Measurements from ENCODE around the gene CD46. TPM values are rescaled to one million over a fixed set of nuclear protein-coding genes. Genes with fewer than 3 reads are reported as not detected.
A peak's percentile ranks its signal among the peaks of the same experiment; 100 is the strongest.

The CD46 gene
- total and polyA plus RNA-seq, 10 donors, result 63.4 to 218 (median 185) TPM

DNA sequence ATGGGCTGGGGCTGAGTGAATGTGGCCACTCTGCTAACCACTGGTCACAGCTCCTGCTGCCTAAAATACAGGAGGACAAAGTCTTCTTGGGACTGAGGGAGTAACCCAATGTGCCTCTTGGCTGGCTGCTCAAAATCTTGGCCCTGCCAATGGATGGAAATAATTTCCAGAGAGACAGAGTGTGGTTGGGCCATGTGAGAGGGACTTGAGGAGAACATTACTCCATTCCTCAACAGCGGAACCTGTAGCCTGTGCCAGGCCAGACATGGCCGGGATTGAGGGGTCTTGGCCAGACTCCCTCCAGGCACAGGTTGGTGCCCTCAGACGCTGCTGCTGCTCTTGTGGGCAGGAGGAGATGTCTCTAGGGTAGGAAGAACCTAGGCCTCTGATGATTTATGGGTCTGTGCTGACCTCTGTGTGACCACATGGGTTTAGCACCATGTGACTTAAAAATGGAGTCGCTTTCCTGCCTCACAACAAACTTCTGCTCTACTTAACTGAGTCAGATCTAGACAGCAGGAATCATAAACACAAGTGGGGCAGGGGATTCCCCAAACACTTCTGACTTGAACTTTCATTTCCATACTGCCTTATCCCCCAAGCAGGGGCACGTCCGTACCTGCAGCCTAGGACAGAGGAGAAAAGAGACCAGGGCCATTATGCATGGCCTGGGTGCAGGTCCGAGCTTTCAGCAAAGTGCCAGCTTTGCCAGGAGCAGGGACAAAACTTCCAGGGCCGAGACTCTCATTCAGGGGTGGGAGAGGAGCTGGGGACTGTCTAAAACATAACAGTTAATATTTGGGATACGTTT, 79.9 kb downstream of the CD46 start:
- DNase-seq, result no peak
- intact Hi-C loops (cut with DNase I; ENCODE audit: low total_unique reads), result loop anchor here (5.0 kb wide), 1 partner anchor 131 kb away; no protein-coding TSS in a partner anchor
- Histone ChIP-seq H3K36me3 (peaks cover 0 to 22% (median 2%) of the 10 kb centered on the region in 6 donors), H3K27me3 (replicated peaks in 1 of 7) (no peaks in the 10 kb centered on the region), H3K27ac (peak overlapping the region; percentile 50 to 98 (median 78)), H3K4me3 (no peak overlapping the region), H3K9me3 (no peaks in the 10 kb centered on the region), H3K4me1 (peaks cover 66 to 100% (median 88%) of the 10 kb centered on the region in 6 donors)
- WGBS, 5 donors, result 39 to 50% (median 42%) methylated on average over 9 of the region's 9 CpGs
- TF ChIP-seq POLR2AphosphoS5 (IDR thresholded peaks at IDR 0.05), result peak in 1 of 3 donors; percentile 35
- TF ChIP-seq, protein P1, sequence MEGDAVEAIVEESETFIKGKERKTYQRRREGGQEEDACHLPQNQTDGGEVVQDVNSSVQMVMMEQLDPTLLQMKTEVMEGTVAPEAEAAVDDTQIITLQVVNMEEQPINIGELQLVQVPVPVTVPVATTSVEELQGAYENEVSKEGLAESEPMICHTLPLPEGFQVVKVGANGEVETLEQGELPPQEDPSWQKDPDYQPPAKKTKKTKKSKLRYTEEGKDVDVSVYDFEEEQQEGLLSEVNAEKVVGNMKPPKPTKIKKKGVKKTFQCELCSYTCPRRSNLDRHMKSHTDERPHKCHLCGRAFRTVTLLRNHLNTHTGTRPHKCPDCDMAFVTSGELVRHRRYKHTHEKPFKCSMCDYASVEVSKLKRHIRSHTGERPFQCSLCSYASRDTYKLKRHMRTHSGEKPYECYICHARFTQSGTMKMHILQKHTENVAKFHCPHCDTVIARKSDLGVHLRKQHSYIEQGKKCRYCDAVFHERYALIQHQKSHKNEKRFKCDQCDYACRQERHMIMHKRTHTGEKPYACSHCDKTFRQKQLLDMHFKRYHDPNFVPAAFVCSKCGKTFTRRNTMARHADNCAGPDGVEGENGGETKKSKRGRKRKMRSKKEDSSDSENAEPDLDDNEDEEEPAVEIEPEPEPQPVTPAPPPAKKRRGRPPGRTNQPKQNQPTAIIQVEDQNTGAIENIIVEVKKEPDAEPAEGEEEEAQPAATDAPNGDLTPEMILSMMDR (IDR thresholded peaks at IDR 0.05 in 8 of 11, conservative IDR thresholded peaks at IDR 0.05 in 3 of 11), result no peak
- no peak for TF ChIP-seq POLR2A (IDR thresholded peaks at IDR 0.05)

DNA sequence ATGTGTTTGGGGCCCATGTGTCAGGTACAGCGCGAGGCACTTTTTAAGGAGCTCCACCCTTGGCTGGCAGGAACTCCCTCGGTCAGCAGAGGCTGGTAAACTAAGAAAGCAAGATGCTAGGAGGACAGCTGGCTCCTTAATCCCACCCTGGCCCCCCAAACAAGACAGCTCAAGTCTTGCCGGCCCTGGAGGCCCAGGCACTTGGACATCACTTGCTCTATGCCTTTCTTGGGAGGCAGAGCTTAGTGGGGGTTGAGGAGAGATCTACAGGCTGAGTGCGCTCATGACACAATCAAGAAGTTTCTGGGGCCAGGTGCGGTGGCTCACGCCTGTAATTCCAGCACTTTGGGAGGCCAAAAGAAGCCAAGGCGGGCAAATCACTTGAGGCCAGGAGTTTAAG, 80.9 kb downstream of the CD46 start:
- no peaks in the 10 kb centered on the region for H3K27me3 ChIP-seq (replicated peaks in 1 of 7)
- peaks cover 63 to 100% (median 86%) of the 10 kb centered on the region in 6 donors for H3K4me1 ChIP-seq
- no peak overlapping the region for H3K4me3 ChIP-seq
- H3K27ac ChIP-seq, result peak overlapping the region; percentile 44 to 98 (median 78)
- H3K36me3 ChIP-seq, result peaks cover 0 to 31% (median 2%) of the 10 kb centered on the region in 6 donors
- TF ChIP-seq, protein P1 (IDR thresholded peaks at IDR 0.05 in 8 of 11, conservative IDR thresholded peaks at IDR 0.05 in 3 of 11), result no peak
- TF ChIP-seq POLR2A (IDR thresholded peaks at IDR 0.05) (no peak), POLR2AphosphoS5 (IDR thresholded peaks at IDR 0.05) (no peak)
- no peak for DNase-seq
- 91 to 99% (median 93%) methylated on average over 7 to 8 of the region's 8 CpGs for WGBS, 5 donors
- no peaks in the 10 kb centered on the region for H3K9me3 ChIP-seq
- intact Hi-C loops (cut with DNase I; ENCODE audit: low total_unique reads), result loop anchor here (5.0 kb wide), 1 partner anchor 130 kb away; no protein-coding TSS in a partner anchor

DNA sequence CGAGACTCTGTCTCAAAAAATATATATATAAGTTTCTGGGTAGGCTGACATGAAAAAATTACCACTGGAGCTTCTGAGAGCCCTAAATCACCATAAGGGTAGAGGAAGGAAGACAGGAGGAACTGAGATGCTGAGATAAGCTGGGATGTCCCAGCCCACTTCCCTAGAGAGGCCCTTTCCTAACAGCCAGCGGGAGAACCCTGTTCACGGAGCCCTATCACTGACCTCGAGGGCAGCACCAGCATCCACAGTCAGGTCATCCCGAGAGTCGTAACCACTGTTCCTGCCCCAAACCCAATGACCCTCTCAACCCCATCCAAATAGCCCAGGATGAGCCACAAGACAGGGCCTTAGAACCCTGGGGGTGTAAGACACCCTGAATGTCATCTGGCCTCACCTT, 81.5 kb downstream of the CD46 start:
- Histone ChIP-seq H3K27ac (peak overlapping the region; percentile 44 to 98 (median 78)), H3K4me3 (no peak overlapping the region), H3K4me1 (peaks cover 61 to 100% (median 85%) of the 10 kb centered on the region in 6 donors), H3K9me3 (no peaks in the 10 kb centered on the region), H3K27me3 (replicated peaks in 1 of 7) (no peaks in the 10 kb centered on the region), H3K36me3 (peaks cover 0 to 36% (median 2%) of the 10 kb centered on the region in 6 donors)
- intact Hi-C loops (cut with DNase I; ENCODE audit: low total_unique reads), result loop anchor here (5.0 kb wide), 1 partner anchor 129 kb away; no protein-coding TSS in a partner anchor
- DNase-seq, result no peak
- WGBS, 5 donors, result 36 to 59% (median 50%) methylated on average over 6 of the region's 6 CpGs
- TF ChIP-seq, protein P1 (IDR thresholded peaks at IDR 0.05 in 8 of 11, conservative IDR thresholded peaks at IDR 0.05 in 3 of 11), result no peak
- peak in 2 of 3 donors; percentile 24 to 45 for TF ChIP-seq POLR2AphosphoS5 (IDR thresholded peaks at IDR 0.05)
